Posterior vena cava (tissue), 2 donors: ENCODE data around the gene CDH23. TPM values are rescaled to one million over a fixed set of nuclear protein-coding genes. Genes with fewer than 3 reads are reported as not detected.

ENCODE experiments used
- DNase-seq: peaks from one replicate; pipeline ENCODE4 v3.0.0-alpha.2; 2020; ENCODE audit warnings: low spot score
- intact Hi-C, 2 donors: fragments of 100-400 bp; cut with DNase I; formaldehyde crosslinking; loops; one replicate each; pipeline versions ENCODE4 v1.14.1 to v1.14.2; 2022 to 2023
- total RNA-seq, 2 donors: library from RNA; stranded (reverse); fragmentation: NEBNext Ultra II Directional; extraction: Animal tissue kit (Norgen Biotek cat#: 25700); gene quantifications; one replicate each; pipeline ENCODE4 v1.2.1, GENCODE V29; 2021
- donor health status: DM: yes; HTN: yes; CAD: no.
- donor health status: DM: yes; HTN: yes; CAD: no.

The CDH23 gene
- total RNA-seq, 2 donors from 2014 or later: 24.5 to 43.0 TPM

GRCh38 chr10:71817831-71818655, 421.3 kb downstream of the CDH23 start:
- DNase-seq: peak; percentile 88
- intact Hi-C loops: loop anchor here in 1 of 2 donors (10.0 kb wide), 1 partner anchor 503 kb away; the partner anchor contains the start of gene SLC29A3

- intact Hi-C loops: loop anchor here in 1 of 2 donors (10.0 kb wide), 1 partner anchor 504 kb away; the partner anchor contains the start of gene SLC29A3
- no peak for DNase-seq
These were observed 422.0 kb downstream of the CDH23 start for GRCh38 chr10:71818674-71819260.

GRCh38 chr10:71819441-71819861, 422.7 kb downstream of the CDH23 start:
- DNase-seq: peak; percentile 80
- intact Hi-C loops: loop anchor here in 1 of 2 donors (10.0 kb wide), 1 partner anchor 505 kb away; the partner anchor contains the start of gene SLC29A3

- intact Hi-C loops: loop anchor here in 1 of 2 donors (10.0 kb wide), 1 partner anchor 505 kb away; the partner anchor contains the start of gene SLC29A3
- DNase-seq: no peak
These were observed 423.3 kb downstream of the CDH23 start for GRCh38 chr10:71819985-71820384.

- no peak for DNase-seq
- intact Hi-C loops: no loop called here
These were observed 424.2 kb downstream of the CDH23 start for GRCh38 chr10:71820966-71821365.

- intact Hi-C loops: no loop called here
- no peak for DNase-seq
These were observed 425.4 kb downstream of the CDH23 start for GRCh38 chr10:71821909-71822763.

GRCh38 chr10:71823356-71823755, 426.6 kb downstream of the CDH23 start:
- no peak for DNase-seq
- intact Hi-C loops: no loop called here

GRCh38 chr10:71824333-71824732, 427.6 kb downstream of the CDH23 start:
- no peak for DNase-seq
- intact Hi-C loops: no loop called here

GRCh38 chr10:71825217-71825616, 428.5 kb downstream of the CDH23 start:
- intact Hi-C loops: no loop called here
- no peak for DNase-seq

- intact Hi-C loops: no loop called here
- no peak for DNase-seq
These were observed 431.1 kb downstream of the CDH23 start for GRCh38 chr10:71827852-71828251.

- no peak for DNase-seq
- intact Hi-C loops: no loop called here
These were observed 432.0 kb downstream of the CDH23 start for GRCh38 chr10:71828702-71829101.

- intact Hi-C loops: no loop called here
- peak; percentile 77 for DNase-seq
These were observed 432.5 kb downstream of the CDH23 start for GRCh38 chr10:71829171-71829570.

- intact Hi-C loops: loop anchor here in 1 of 2 donors (10.0 kb wide), 2 partner anchors 55 to 65 kb away; partner anchors contain the start of gene VSIR
- no peak for DNase-seq
These were observed 433.2 kb downstream of the CDH23 start for GRCh38 chr10:71829896-71830295.

GRCh38 chr10:71830726-71831125, 434.0 kb downstream of the CDH23 start:
- no peak for DNase-seq
- intact Hi-C loops: loop anchor here in 1 of 2 donors (10.0 kb wide), 2 partner anchors 56 to 64 kb away; partner anchors contain the start of gene VSIR

- intact Hi-C loops: loop anchor here in 1 of 2 donors (10.0 kb wide), 2 partner anchors 57 to 63 kb away; partner anchors contain the start of gene VSIR
- DNase-seq: peak; percentile 59
These were observed 435.2 kb downstream of the CDH23 start for GRCh38 chr10:71831646-71832552.

GRCh38 chr10:71832967-71833366, 436.2 kb downstream of the CDH23 start:
- intact Hi-C loops: loop anchor here in 1 of 2 donors (10.0 kb wide), 2 partner anchors 58 to 62 kb away; partner anchors contain the start of gene VSIR
- no peak for DNase-seq

- DNase-seq: no peak
- intact Hi-C loops: loop anchor here in 1 of 2 donors (10.0 kb wide), 2 partner anchors 59 to 61 kb away; partner anchors contain the start of gene VSIR
These were observed 437.0 kb downstream of the CDH23 start for GRCh38 chr10:71833451-71834342.
